IMR-90 (cell line): ENCODE results near the gene CSAD. TPM values are rescaled to one million over a fixed set of nuclear protein-coding genes. Genes with fewer than 3 reads are reported as not detected.
"Not testable (repeated sequence)": the region's sequence is repeated elsewhere in the genome, so short reads cannot be mapped to it uniquely, and the experiment has no call there.

Source experiments
- ATAC-seq: fragments of 200-7000 bp; cut with Tn5 transposase; 2 replicates; pipeline ENCODE4 v1.9.1; 2020; ENCODE audit warnings: low read depth, mild to moderate bottlenecking, moderate library complexity
- BruUV-seq: library from RNA; stranded (reverse); fragments of 400-500 nt; replicated peaks from 2 replicates; lab custom pipeline; 2021; lab: Mats Ljungman, UMichigan
- CTCF ChIA-PET: fragments of 300-600 bp; formaldehyde crosslinking; extraction: SDS; loops from one replicate; lab custom pipeline; 2021; ENCODE audit warnings: antibody characterized with exemption; lab: Yijun Ruan, JAX
- POLR2A ChIA-PET: fragments of 300-600 bp; sonication (Branson Sonifier 250); formaldehyde crosslinking; loops from one replicate; lab custom pipeline; 2022; ENCODE audit warnings: antibody characterized with exemption; ENCODE audit not compliant: unreplicated experiment; lab: Charles Lee
- DNase-seq: peaks from one replicate; pipeline ENCODE4 v3.0.0; 2013
- H2AFZ ChIP-seq: replicated peaks from 2 replicates; pipeline ENCODE3; 2013; ENCODE audit warnings: low read length, mild to moderate bottlenecking; ENCODE audit not compliant: poor library complexity
- H2AK5ac ChIP-seq: 2 replicates; pipeline ENCODE4 v1.6.1; 2013; ENCODE audit warnings: low read depth, low read length, inconsistent platforms
- H2AK9ac ChIP-seq: replicated peaks from 2 replicates; pipeline ENCODE3; 2013; ENCODE audit warnings: mild to moderate bottlenecking, low read depth, low read length, moderate library complexity; ENCODE audit not compliant: poor library complexity
- H2BK120ac ChIP-seq: 2 replicates; pipeline ENCODE4 v1.6.1; 2013; ENCODE audit warnings: low read depth, low read length, inconsistent platforms
- H2BK15ac ChIP-seq: 3 replicates; pipeline ENCODE4 v1.6.1; 2013; ENCODE audit warnings: low read depth, low read length, inconsistent platforms
- H2BK20ac ChIP-seq: 2 replicates; pipeline ENCODE4 v1.6.1; 2013; ENCODE audit warnings: low read depth, mild to moderate bottlenecking, inconsistent platforms, low read length, moderate library complexity
- H2BK5ac ChIP-seq: 2 replicates; pipeline ENCODE4 v1.6.1; 2013; ENCODE audit warnings: mild to moderate bottlenecking, low read depth, low read length, inconsistent platforms; ENCODE audit not compliant: poor library complexity, severe bottlenecking
- H3K14ac ChIP-seq: replicated peaks from 2 replicates; pipeline ENCODE4 v1.6.1; 2013; ENCODE audit warnings: low read depth, low read length, inconsistent platforms
- H3K18ac ChIP-seq: 2 replicates; pipeline ENCODE4 v1.6.1; 2013; ENCODE audit warnings: low read depth, low read length, control low read depth
- H3K23ac ChIP-seq: 2 replicates; pipeline ENCODE4 v1.6.1; 2013; ENCODE audit warnings: low read depth, low read length, inconsistent platforms
- H3K27ac ChIP-seq: 2 replicates; pipeline ENCODE4 v1.5.1; 2013; ENCODE audit warnings: mild to moderate bottlenecking, control low read depth, low read length; ENCODE audit not compliant: insufficient read depth
- H3K27me3 ChIP-seq: 2 replicates; pipeline ENCODE4 v1.6.1; 2013; ENCODE audit warnings: low read length; ENCODE audit not compliant: control insufficient read depth, insufficient read depth
- H3K36me3 ChIP-seq: 2 replicates; pipeline ENCODE4 v1.6.1; 2013; ENCODE audit warnings: low read length, mixed read lengths; ENCODE audit not compliant: control insufficient read depth, insufficient read depth
- H3K4ac ChIP-seq: 2 replicates; pipeline ENCODE4 v1.6.1; 2013; ENCODE audit warnings: low read depth, low read length, inconsistent platforms
- H3K4me1 ChIP-seq: 2 replicates; pipeline ENCODE4 v1.6.1; 2013; ENCODE audit warnings: low read length, mixed read lengths; ENCODE audit not compliant: control insufficient read depth, insufficient read depth
- H3K4me2 ChIP-seq: 2 replicates; pipeline ENCODE4 v1.6.1; 2013; ENCODE audit warnings: low read depth, mild to moderate bottlenecking, control low read depth, low read length, moderate library complexity
- H3K4me3 ChIP-seq: 2 replicates; pipeline ENCODE4 v1.5.1; 2013; ENCODE audit warnings: low read depth, mild to moderate bottlenecking, control low read depth, low read length, moderate library complexity; ENCODE audit not compliant: insufficient read depth
- H3K56ac ChIP-seq: 2 replicates; pipeline ENCODE4 v1.6.1; 2013; ENCODE audit warnings: low read length, inconsistent platforms; ENCODE audit not compliant: insufficient read depth; ENCODE audit errors: extremely low read depth
- H3K79me1 ChIP-seq, 2 experiments: 2 replicates each; pipeline ENCODE4 v1.6.1; 2013; ENCODE audit warnings: low read length in 2 of 2, inconsistent platforms in 1 of 2, low read depth in 1 of 2
- H3K9ac ChIP-seq: 2 replicates; pipeline ENCODE4 v1.6.1; 2013; ENCODE audit warnings: low read depth, low read length, control low read depth
- H3K9me1 ChIP-seq: 2 replicates; pipeline ENCODE4 v1.6.1; 2013; ENCODE audit warnings: low read length, inconsistent platforms; ENCODE audit not compliant: insufficient read depth
- H3K9me3 ChIP-seq: 2 replicates; pipeline ENCODE4 v1.6.1; 2013; ENCODE audit warnings: low read length; ENCODE audit not compliant: control insufficient read depth, insufficient read depth
- H4K20me1 ChIP-seq: 2 replicates; pipeline ENCODE4 v1.6.1; 2013; ENCODE audit warnings: low read length, inconsistent platforms; ENCODE audit not compliant: insufficient read depth
- H4K5ac ChIP-seq: 2 replicates; pipeline ENCODE4 v1.6.1; 2013; ENCODE audit warnings: mild to moderate bottlenecking, low read depth, low read length, control low read depth
- H4K8ac ChIP-seq, 2 experiments: 2 replicates each; pipeline ENCODE4 v1.6.1; 2013; ENCODE audit warnings: low read depth in 2 of 2, low read length in 2 of 2, control low read depth in 1 of 2, inconsistent platforms in 1 of 2
- H4K91ac ChIP-seq: 2 replicates; pipeline ENCODE4 v1.6.1; 2013; ENCODE audit warnings: low read depth, low read length, inconsistent platforms; ENCODE audit not compliant: insufficient read depth
- MAZ ChIP-seq: IDR thresholded peaks from 2 replicates; pipeline ENCODE4 v1.6.1; 2012; ENCODE audit warnings: low read depth, mild to moderate bottlenecking, low read length, improper control_type of control experiment, moderate library complexity, borderline replicate concordance
- WGBS, 2 experiments: methylation state at CpG; one replicate each; pipeline versions ENCODE4 v1.1.5 to v1.1.7; 2013; ENCODE audit warnings: missing lambda C conversion rate in 2 of 2; ENCODE audit not compliant: insufficient read length in 1 of 2; ENCODE audit errors: extremely low coverage in 2 of 2; 5-methylcytosine and 5-hydroxymethylcytosine counted together
- dilution Hi-C: fragments of 300-500 bp; cut with HindIII; formaldehyde crosslinking; loops from one replicate; pipeline ENCODE4 v1.14.3; 2018; ENCODE audit warnings: low sequenced_read_pairs; ENCODE audit not compliant: unreplicated experiment
- in situ Hi-C: fragments of 300-500 bp; cut with MboI; formaldehyde crosslinking; loops from 3 replicates; pipeline ENCODE4 v1.14.3; 2019; ENCODE audit warnings: low sequenced_read_pairs, inconsistent platforms, mixed read lengths
- intact Hi-C: fragments of 100-400 bp; cut with micrococcal nuclease; formaldehyde crosslinking; loops from 2 replicates; pipeline ENCODE4 v1.10.0; 2022
- polyA plus RNA-seq, 3 experiments: library from polyadenylated mRNA; depleted of rRNA; stranded (reverse); fragments of >200 nt; gene quantifications; 2 replicates each; pipeline ENCODE4 v1.2.3, GENCODE V29; 2012; ENCODE audit warnings: low replicate concordance in 1 of 3
- total RNA-seq: library from RNA; depleted of rRNA; stranded (reverse); fragments of >200 nt; gene quantifications from 2 replicates; pipeline ENCODE4 v1.2.3, GENCODE V29; 2012
- TF ChIP-seq, protein P1 (sequence below): conservative IDR thresholded peaks from 2 replicates; pipeline ENCODE4 v1.5.1; 2012; ENCODE audit warnings: mild to moderate bottlenecking, low read depth, low read length, improper control_type of control experiment

The CSAD gene
- total and polyA plus RNA-seq, 2 of the 4 experiments (the other 2 are of a cell fraction), result 5.4 to 45.6 TPM

DNA sequence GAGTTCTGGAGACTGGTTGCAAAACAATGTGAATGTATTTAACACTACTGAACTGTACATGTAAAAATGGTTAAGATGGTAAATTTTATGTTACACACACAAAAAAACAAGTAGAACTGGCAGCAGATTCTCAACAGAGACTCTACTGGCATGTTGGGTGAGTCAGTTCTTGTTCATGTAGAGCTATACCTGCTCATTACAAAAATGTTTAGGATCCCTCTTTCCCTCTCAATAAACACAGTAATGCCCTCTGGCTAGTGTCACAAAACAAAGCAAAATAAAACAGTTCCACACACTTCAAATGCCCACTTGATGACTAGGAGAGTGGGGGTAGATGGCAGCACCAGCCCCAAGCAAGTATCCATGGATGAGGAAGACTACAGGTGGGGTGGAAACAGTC is 13.9 kb downstream of the CSAD start:
- POLR2A ChIA-PET, result no interaction called here
- no peak for ATAC-seq

DNA sequence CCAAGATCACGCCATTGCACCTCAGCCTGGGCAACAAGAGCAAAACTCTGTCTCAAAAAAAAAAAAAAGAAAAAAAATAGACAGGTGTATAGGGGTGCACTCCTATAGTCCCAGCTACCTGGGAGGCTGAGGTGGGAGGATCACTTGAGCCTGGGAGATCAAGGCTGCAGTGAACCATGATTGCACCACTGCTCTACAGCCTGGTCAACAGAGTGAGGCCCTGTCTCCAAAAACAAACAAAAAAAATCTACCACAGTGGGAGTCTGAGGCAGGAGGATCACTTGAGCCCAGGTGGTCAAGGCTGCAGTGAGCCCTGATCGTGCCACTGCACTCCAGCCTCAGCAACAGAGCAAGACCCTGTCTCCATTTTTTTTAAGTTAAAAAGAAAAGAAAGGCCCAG is 17.7 kb downstream of the CSAD start:
- H4K20me1 ChIP-seq, POLR2A ChIA-PET, ATAC-seq, H2BK15ac ChIP-seq, DNase-seq, H2BK20ac ChIP-seq, H3K27ac ChIP-seq, H3K4me3 ChIP-seq, H3K18ac ChIP-seq, H3K79me1 ChIP-seq, H3K56ac ChIP-seq, H2BK120ac ChIP-seq, intact Hi-C loops, H3K27me3 ChIP-seq, in situ Hi-C loops, H2AFZ ChIP-seq, H3K36me3 ChIP-seq, H3K4me2 ChIP-seq, H3K4ac ChIP-seq, H3K9me3 ChIP-seq, H4K91ac ChIP-seq, H2BK5ac ChIP-seq, CTCF ChIA-PET, H4K8ac ChIP-seq, H2AK5ac ChIP-seq, BruUV-seq, H3K4me1 ChIP-seq, H3K9ac ChIP-seq, H3K14ac ChIP-seq, dilution Hi-C loops, H2AK9ac ChIP-seq, H4K5ac ChIP-seq, H3K9me1 ChIP-seq, H3K23ac ChIP-seq: not testable (repeated sequence)
- no CpG with 5 or more reads among the region's 2 CpGs for WGBS, 2 experiments

More for the DNA sequence above, 13.9 kb downstream of the CSAD start:
- in situ Hi-C loops, result no loop called here
- Histone ChIP-seq H3K4me1 (peaks cover 4% of the 10 kb centered on the region), H2AK5ac (no peak overlapping the region), H2AFZ (no peak overlapping the region), H3K4ac (no peak overlapping the region), H2BK20ac (no peak overlapping the region), H3K79me1 (peaks cover 0 to 3% of the 10 kb centered on the region in 2 experiments; a peak in 1 of 4 replicates), H4K91ac (no peak overlapping the region), H3K27ac (no peak overlapping the region), H2BK120ac (no peak overlapping the region), H3K27me3 (no peaks in the 10 kb centered on the region), H3K14ac (no peak overlapping the region), H3K9ac (no peak overlapping the region), H3K4me3 (no peak overlapping the region), H3K4me2 (no peak overlapping the region), H3K9me3 (no peaks in the 10 kb centered on the region), H3K18ac (no peak overlapping the region), H4K8ac (no peak overlapping the region), H2BK5ac (no peak overlapping the region), H3K23ac (no peak overlapping the region), H3K56ac (no peak overlapping the region), H3K36me3 (peaks cover 19% of the 10 kb centered on the region), H2AK9ac (no peak overlapping the region), H4K20me1 (no peaks in the 10 kb centered on the region), H3K9me1 (peaks cover 10% of the 10 kb centered on the region), H2BK15ac (no peak overlapping the region), H4K5ac (no peak overlapping the region)
- dilution Hi-C loops, result no loop called here
- TF ChIP-seq MAZ, result no peak
- TF ChIP-seq, protein P1, sequence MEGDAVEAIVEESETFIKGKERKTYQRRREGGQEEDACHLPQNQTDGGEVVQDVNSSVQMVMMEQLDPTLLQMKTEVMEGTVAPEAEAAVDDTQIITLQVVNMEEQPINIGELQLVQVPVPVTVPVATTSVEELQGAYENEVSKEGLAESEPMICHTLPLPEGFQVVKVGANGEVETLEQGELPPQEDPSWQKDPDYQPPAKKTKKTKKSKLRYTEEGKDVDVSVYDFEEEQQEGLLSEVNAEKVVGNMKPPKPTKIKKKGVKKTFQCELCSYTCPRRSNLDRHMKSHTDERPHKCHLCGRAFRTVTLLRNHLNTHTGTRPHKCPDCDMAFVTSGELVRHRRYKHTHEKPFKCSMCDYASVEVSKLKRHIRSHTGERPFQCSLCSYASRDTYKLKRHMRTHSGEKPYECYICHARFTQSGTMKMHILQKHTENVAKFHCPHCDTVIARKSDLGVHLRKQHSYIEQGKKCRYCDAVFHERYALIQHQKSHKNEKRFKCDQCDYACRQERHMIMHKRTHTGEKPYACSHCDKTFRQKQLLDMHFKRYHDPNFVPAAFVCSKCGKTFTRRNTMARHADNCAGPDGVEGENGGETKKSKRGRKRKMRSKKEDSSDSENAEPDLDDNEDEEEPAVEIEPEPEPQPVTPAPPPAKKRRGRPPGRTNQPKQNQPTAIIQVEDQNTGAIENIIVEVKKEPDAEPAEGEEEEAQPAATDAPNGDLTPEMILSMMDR, result no peak
- DNase-seq, result no peak
- CTCF ChIA-PET, result interaction anchor here (0.6 kb wide), 1 partner anchor 27 kb away, joined by 3 read pairs; no protein-coding TSS in a partner anchor
- BruUV-seq, result no TSS peak
- intact Hi-C loops, result no loop called here
